GM12801 (cell line): ENCODE measurements around the gene MCM5.

ENCODE experiments used
- CTCF ChIP-seq: IDR thresholded peaks from one replicate; pipeline ENCODE4 v1.5.1; 2011; ENCODE audit warnings: control low read depth; ENCODE audit not compliant: insufficient read length; ENCODE audit errors: extremely low read depth

MCM5 gene

GRCh38 chr22:35452810-35453743, 53.1 kb downstream of the MCM5 start:
- TF ChIP-seq CTCF, result no peak

- TF ChIP-seq CTCF, result no peak
Measured at GRCh38 chr22:35454416-35455054, 54.6 kb downstream of the MCM5 start.

GRCh38 chr22:35455529-35455928, 55.6 kb downstream of the MCM5 start:
- no peak for TF ChIP-seq CTCF

GRCh38 chr22:35456757-35457156, 56.8 kb downstream of the MCM5 start:
- no peak for TF ChIP-seq CTCF

GRCh38 chr22:35457729-35458546, 58.0 kb downstream of the MCM5 start:
- TF ChIP-seq CTCF, result no peak

GRCh38 chr22:35458547-35459422, 58.8 kb downstream of the MCM5 start:
- no peak for TF ChIP-seq CTCF
